GM23338 (cell line): Measurements from ENCODE around the gene FARP1. TPM values are rescaled to one million over a fixed set of nuclear protein-coding genes. Genes with fewer than 3 reads are reported as not detected.

Source experiments
- ATAC-seq: fragments of 200-7000 bp; cut with Tn5 transposase; 3 replicates; pipeline ENCODE4 v1.9.1; 2020
- DNase-seq: peaks from one replicate; pipeline ENCODE4 v3.0.0-alpha.2; 2015; ENCODE audit warnings: low spot score
- H2AFZ ChIP-seq: fragments of 200-600 bp; sonication (generic); 2 replicates; pipeline ENCODE4 v1.8.0; 2016; ENCODE audit warnings: antibody characterized with exemption, mild to moderate bottlenecking, moderate library complexity
- H3F3A ChIP-seq: fragments of 200-600 bp; sonication (generic); replicated peaks from 2 replicates; pipeline ENCODE4 v1.8.0; 2017; ENCODE audit warnings: antibody characterized with exemption, mixed run types, low read depth
- H3K27ac ChIP-seq: fragments of 200-600 bp; sonication (generic); 2 replicates; pipeline ENCODE4 v1.6.1; 2016; ENCODE audit warnings: low read depth
- H3K27me3 ChIP-seq: fragments of 200-600 bp; sonication (generic); 2 replicates; pipeline ENCODE4 v1.8.0; 2016; ENCODE audit warnings: mild to moderate bottlenecking, mixed run types, moderate library complexity; ENCODE audit not compliant: insufficient read depth
- H3K36me3 ChIP-seq: fragments of 200-600 bp; sonication (generic); 2 replicates; pipeline ENCODE4 v1.8.0; 2016; ENCODE audit warnings: mild to moderate bottlenecking; ENCODE audit not compliant: insufficient read depth
- H3K4me1 ChIP-seq: fragments of 200-600 bp; sonication (generic); 2 replicates; pipeline ENCODE4 v1.8.0; 2016; ENCODE audit warnings: mild to moderate bottlenecking, moderate library complexity; ENCODE audit not compliant: insufficient read depth
- H3K4me2 ChIP-seq: fragments of 200-600 bp; sonication (generic); 2 replicates; pipeline ENCODE4 v1.7.1; 2017; ENCODE audit warnings: mixed run types
- H3K4me3 ChIP-seq: fragments of 200-600 bp; sonication (generic); 2 replicates; pipeline ENCODE4 v1.6.1; 2016; ENCODE audit warnings: mixed run types
- H3K79me2 ChIP-seq: fragments of 200-600 bp; sonication (generic); replicated peaks from 2 replicates; pipeline ENCODE4 v1.8.0; 2017; ENCODE audit warnings: mild to moderate bottlenecking; ENCODE audit not compliant: insufficient read depth
- H3K9me2 ChIP-seq: fragments of 200-600 bp; sonication (generic); 2 replicates; pipeline ENCODE4 v1.8.0; 2017; ENCODE audit not compliant: insufficient read depth
- H4K20me1 ChIP-seq: fragments of 200-600 bp; sonication (generic); replicated peaks from 2 replicates; pipeline ENCODE4 v1.8.0; 2017; ENCODE audit warnings: mild to moderate bottlenecking; ENCODE audit not compliant: insufficient read depth
- H3K27ac Mint-ChIP-seq: 2 replicates; pipeline ENCODE4 v1.8.0; 2020; ENCODE audit warnings: inconsistent platforms, mild to moderate bottlenecking, moderate library complexity, mixed read lengths
- H3K27me3 Mint-ChIP-seq: 3 replicates; pipeline ENCODE4 v1.8.0; 2022; ENCODE audit warnings: low read depth, mild to moderate bottlenecking, moderate library complexity, mixed read lengths, inconsistent platforms; ENCODE audit not compliant: insufficient read depth, poor library complexity
- H3K36me3 Mint-ChIP-seq: 3 replicates; pipeline ENCODE4 v1.8.0; 2021; ENCODE audit warnings: low read depth, mild to moderate bottlenecking, inconsistent platforms, moderate library complexity, mixed read lengths
- H3K4me1 Mint-ChIP-seq: 3 replicates; pipeline ENCODE4 v1.8.0; 2020; ENCODE audit warnings: mild to moderate bottlenecking, inconsistent platforms, mixed read lengths
- H3K4me3 Mint-ChIP-seq: 3 replicates; pipeline ENCODE4 v1.8.0; 2021; ENCODE audit warnings: moderate library complexity, mild to moderate bottlenecking, inconsistent platforms, mixed read lengths
- H3K9me3 Mint-ChIP-seq: 3 replicates; pipeline ENCODE4 v1.8.0; 2020; ENCODE audit warnings: moderate library complexity, mild to moderate bottlenecking, inconsistent platforms, mixed read lengths
- JUNB ChIP-seq: IDR thresholded peaks from one replicate; pipeline ENCODE4 v1.6.1; 2016; ENCODE audit warnings: antibody characterized with exemption; ENCODE audit not compliant: unreplicated experiment
- NANOG ChIP-seq: IDR thresholded peaks from 2 replicates; pipeline ENCODE4 v1.6.1; 2016; ENCODE audit warnings: antibody characterized with exemption, borderline replicate concordance
- POLR2AphosphoS5 ChIP-seq: IDR thresholded peaks from 2 replicates; pipeline ENCODE4 v1.6.1; 2016; ENCODE audit warnings: antibody characterized with exemption, low read depth
- STAT1 ChIP-seq: IDR thresholded peaks from one replicate; pipeline ENCODE4 v1.6.1; 2016; ENCODE audit warnings: antibody characterized with exemption; ENCODE audit not compliant: unreplicated experiment
- ZNF114 ChIP-seq: fragments of 250-450 bp; sonication (Bioruptor Pico); IDR thresholded peaks from 2 replicates; pipeline ENCODE4 v1.5.0; 2020; ENCODE audit warnings: mild to moderate bottlenecking, moderate library complexity
- ZNF331 ChIP-seq: fragments of 250-450 bp; sonication (Bioruptor Pico); IDR thresholded peaks from 2 replicates; pipeline ENCODE4 v1.5.0; 2020; ENCODE audit warnings: low read depth, mild to moderate bottlenecking, moderate library complexity
- ZNF462 ChIP-seq: fragments of 250-450 bp; sonication (Bioruptor Pico); IDR thresholded peaks from 2 replicates; pipeline ENCODE4 v1.5.0; 2020; ENCODE audit warnings: mild to moderate bottlenecking, moderate library complexity
- polyA plus RNA-seq: library from polyadenylated mRNA; unstranded; fragments of >200 nt; fragmentation: Nextera tagmentation; extraction: Ambion mirVana; gene quantifications from 2 replicates; pipeline ENCODE4 v1.2.1, GENCODE V29; 2016
- total RNA-seq: library from RNA; depleted of rRNA; stranded (reverse); fragments of >200 nt; shearing (Covaris generic); gene quantifications from 2 replicates; pipeline ENCODE4 v1.2.3, GENCODE V29; 2014
- TF ChIP-seq, protein P1 (sequence below): IDR thresholded peaks from one replicate; pipeline ENCODE4 v1.6.1; 2018; ENCODE audit warnings: antibody characterized with exemption; ENCODE audit not compliant: unreplicated experiment

The FARP1 gene
- total and polyA plus RNA-seq, 2 experiments from 2014 or later = 53.6 to 82.5 TPM

DNA sequence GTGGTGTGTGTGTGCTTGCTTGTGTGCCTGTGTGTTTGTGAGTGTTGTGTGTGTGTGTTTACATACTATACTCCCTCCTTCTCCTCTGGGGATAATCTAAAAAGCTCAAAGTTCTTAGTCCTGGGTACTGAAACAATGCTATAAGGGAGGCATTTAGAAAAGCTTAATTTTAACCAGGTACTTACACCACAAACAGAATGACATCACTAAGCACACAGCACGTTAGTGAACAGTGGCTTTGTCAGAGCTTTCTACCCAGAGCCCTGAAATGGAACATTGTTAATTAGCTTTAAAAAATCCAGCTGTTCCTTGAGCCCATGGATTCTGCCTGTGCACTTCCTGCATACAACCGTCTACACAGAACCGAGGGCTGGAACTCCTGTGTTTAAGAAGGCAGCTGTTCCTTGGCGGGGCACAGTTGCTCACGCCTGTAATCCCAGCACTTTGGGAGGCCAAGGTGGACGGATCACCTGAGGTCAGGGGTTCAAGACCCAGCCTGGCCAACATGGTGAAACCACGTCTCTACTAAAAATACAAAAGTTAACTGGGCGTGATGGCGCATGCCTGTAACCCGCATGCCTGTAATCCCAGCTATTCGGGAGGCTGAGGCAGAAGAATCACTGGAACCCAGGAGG, 103.8 kb downstream of the FARP1 start (continued):
- TF ChIP-seq ZNF462 (no peak), ZNF331 (CRISPR knock-in tag) (no peak), JUNB (no peak), POLR2AphosphoS5 (no peak)

DNA sequence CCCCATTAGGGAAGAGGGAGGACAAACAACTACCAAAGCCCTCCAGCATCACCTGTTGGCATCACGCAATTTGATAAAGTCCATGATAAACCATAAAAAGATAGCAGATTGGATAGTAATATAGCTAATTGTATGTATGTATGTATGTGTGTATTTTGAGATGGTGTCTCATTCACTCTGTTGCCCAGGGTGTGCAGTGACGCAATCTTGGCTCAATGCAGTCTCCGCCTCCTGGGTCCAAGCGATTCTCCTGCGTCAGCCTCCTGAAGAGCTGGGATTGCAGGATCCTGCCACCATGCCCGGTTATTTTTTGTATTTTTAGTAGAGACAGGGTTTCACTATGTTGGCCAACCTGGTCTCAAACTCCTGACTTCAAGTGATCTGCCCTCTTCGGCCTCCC, 108.8 kb downstream of the FARP1 start:
- Histone ChIP-seq H3K4me3 (no peak overlapping the region), H3K27me3 (no peaks in the 10 kb centered on the region), H3K79me2 (peaks cover 73% of the 10 kb centered on the region), H4K20me1 (peaks cover 11% of the 10 kb centered on the region; the same call in 1 of the 2 replicates), H3K36me3 (no peaks in the 10 kb centered on the region), H3K9me2 (no peaks in the 10 kb centered on the region), H3K27ac (no peak overlapping the region), H2AFZ (no peak overlapping the region), H3F3A (no peaks in the 10 kb centered on the region), H3K4me2 (no peak overlapping the region), H3K4me1 (peaks cover 15% of the 10 kb centered on the region)
- Mint-ChIP-seq H3K4me3 (no peak overlapping the region), H3K4me1 (peaks cover 9% of the 10 kb centered on the region), H3K9me3 (no peaks in the 10 kb centered on the region), H3K27ac (no peak overlapping the region), H3K27me3 (no peaks in the 10 kb centered on the region), H3K36me3 (no peaks in the 10 kb centered on the region)
- DNase-seq (no peak), ATAC-seq (no peak)
- TF ChIP-seq ZNF114 (no peak), NANOG (no peak), POLR2AphosphoS5 (no peak), ZNF331 (CRISPR knock-in tag) (no peak), JUNB (no peak), STAT1 (no peak)
- TF ChIP-seq, protein P1, sequence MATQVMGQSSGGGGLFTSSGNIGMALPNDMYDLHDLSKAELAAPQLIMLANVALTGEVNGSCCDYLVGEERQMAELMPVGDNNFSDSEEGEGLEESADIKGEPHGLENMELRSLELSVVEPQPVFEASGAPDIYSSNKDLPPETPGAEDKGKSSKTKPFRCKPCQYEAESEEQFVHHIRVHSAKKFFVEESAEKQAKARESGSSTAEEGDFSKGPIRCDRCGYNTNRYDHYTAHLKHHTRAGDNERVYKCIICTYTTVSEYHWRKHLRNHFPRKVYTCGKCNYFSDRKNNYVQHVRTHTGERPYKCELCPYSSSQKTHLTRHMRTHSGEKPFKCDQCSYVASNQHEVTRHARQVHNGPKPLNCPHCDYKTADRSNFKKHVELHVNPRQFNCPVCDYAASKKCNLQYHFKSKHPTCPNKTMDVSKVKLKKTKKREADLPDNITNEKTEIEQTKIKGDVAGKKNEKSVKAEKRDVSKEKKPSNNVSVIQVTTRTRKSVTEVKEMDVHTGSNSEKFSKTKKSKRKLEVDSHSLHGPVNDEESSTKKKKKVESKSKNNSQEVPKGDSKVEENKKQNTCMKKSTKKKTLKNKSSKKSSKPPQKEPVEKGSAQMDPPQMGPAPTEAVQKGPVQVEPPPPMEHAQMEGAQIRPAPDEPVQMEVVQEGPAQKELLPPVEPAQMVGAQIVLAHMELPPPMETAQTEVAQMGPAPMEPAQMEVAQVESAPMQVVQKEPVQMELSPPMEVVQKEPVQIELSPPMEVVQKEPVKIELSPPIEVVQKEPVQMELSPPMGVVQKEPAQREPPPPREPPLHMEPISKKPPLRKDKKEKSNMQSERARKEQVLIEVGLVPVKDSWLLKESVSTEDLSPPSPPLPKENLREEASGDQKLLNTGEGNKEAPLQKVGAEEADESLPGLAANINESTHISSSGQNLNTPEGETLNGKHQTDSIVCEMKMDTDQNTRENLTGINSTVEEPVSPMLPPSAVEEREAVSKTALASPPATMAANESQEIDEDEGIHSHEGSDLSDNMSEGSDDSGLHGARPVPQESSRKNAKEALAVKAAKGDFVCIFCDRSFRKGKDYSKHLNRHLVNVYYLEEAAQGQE = no peak
